HG03520 (cell line): Measurements from ENCODE around the gene NALCN.

Experiments used
- ATAC-seq: cut with Tn5 transposase; IDR thresholded peaks from one replicate; pipeline ENCODE4 v1.9.1; 2021; ENCODE audit warnings: mild to moderate bottlenecking, moderate library complexity; ENCODE audit not compliant: unreplicated experiment

The NALCN gene

DNA sequence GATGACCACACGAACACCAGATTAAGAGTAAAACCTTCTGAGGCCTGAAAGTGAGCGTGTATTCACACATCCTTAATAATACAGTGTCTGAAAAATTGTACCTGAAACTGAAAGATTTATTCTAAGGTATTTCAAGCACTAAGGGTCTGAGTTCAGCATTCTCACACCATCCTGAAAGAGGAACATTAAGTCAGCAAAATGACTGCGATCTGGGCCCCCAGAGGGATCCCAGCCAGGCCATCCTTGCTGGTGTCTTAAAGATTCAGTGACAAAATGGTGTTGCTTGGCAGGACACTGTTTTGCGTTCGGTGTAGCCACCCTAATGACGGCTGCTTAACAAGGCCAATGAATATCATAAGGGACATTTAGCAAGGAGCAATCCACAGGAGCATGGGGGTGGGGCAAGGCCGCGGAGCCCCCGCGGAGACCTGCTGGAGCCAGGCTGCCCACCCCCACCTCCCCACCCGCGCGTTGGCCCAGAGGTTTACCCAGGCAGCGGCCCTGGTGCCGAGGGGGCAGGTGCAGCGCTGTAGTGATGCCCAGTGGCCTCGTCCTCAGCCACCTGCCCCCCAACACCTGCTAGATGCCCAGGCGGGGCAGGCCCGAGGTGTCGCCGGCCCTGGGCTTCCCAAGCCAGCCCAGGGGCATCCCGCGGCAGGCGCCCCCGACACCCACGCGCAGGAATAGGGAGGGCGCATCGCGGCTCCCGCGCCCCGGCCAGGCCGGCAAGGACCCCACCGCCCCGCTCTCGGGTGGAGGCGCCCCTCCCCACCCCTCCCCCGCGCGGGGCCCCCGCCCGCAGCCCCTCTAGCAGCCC lies 742 bp downstream of the NALCN start:
- ATAC-seq: peak; percentile 43

GRCh38 chr13:101412076-101412475 lies 4.2 kb downstream of the NALCN start:
- ATAC-seq: no peak

GRCh38 chr13:101408992-101409656 lies 7.2 kb downstream of the NALCN start:
- no peak for ATAC-seq

DNA sequence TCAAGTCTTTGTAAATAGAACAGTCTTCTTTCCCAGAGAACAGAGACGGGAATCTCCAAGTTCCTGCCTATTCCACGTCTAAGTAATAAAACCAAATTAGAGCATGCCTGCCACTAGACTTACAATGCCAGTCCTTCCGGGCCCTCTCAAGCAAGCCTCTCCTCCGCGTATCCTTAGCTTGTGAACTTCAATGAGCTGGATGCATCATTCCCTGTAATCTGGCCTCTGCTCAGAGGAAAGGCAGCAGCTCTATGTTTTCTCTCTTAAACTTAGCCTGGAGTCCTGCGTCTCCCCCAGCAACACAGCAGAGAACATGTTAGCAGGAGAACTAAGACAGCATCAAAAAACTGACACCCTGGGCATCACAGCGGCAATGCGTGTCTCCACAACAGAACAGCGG lies 8.2 kb downstream of the NALCN start:
- ATAC-seq: no peak

DNA sequence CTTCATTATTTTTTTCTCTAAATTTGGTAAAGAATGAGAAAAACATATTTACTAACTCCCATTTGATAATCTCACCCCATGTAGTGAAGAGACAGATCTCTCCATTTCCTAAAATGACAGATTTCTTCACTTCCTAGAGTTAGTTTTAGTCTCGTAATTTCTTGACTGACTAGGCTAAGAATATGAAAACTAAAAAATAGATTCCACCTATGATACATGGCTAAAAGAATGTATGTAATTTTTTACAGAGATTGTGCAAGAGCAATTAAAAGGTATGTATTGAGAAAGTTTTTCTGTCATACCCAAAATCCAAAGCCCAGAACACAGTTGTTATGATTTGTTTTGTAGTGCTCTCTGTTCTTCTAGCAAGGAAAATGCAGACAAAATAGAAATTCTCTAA lies 9.5 kb downstream of the NALCN start:
- ATAC-seq: no peak

- no peak for ATAC-seq
Observed at GRCh38 chr13:101401196-101401595, 15.1 kb downstream of the NALCN start.

DNA sequence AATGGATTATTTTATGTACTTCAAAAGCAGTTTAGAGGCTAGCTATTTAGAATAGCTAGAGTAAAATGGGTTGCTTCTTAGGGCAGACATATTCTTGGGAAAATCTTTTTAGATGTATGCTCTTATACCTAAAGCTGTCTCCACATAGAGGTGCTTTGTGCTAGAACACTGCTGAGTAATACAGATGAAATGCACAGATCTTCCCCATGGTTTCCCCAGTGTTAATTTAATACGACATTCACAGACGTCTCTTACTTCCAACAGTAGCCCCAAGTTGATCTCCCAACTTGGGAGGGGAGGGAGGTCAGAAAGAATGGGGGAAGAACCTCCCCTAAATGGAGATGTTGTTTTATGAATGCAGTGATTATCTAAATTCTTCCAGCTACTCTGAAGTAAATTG lies 16.9 kb downstream of the NALCN start:
- ATAC-seq: no peak

GRCh38 chr13:101398920-101399319 lies 17.4 kb downstream of the NALCN start:
- no peak for ATAC-seq

DNA sequence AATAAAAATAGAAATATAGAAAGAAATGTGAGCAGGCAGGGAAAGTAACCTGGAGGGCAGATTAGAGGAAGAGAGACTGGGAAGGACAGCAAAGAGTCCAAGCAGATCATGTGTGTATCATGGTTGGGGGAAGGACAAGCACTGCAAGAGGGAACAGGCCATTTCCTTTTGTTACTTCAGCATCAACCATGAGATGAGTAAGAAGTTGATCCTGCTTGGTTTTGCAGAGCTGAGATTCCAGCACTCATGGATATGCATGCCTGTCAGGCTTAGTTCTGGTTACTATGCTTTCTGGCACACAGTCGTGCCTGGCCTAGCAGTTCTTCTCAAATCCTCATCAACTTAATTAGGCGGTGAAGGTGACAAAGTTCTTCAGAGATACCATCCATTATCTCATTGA lies 18.1 kb downstream of the NALCN start:
- no peak for ATAC-seq

DNA sequence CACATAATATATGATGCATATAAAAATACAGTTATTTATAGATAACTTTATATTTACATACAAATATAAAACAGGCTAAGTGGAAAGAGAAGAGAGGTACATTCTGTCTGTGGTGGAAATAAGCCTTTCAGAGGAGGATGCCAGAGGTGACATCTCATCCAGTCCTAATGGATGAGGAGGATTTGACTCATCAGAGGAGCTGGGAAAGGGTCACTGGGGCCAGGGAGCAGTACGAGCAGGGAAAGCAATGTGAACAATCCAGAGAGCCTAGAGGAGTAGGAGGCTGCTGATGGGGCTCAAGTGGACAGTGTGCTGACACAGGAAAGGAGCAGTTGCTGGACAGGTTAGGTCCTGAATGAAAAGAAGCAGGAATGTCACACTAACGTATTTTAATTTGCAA lies 18.6 kb downstream of the NALCN start:
- no peak for ATAC-seq

GRCh38 chr13:101394605-101395004 lies 21.7 kb downstream of the NALCN start:
- ATAC-seq: no peak

DNA sequence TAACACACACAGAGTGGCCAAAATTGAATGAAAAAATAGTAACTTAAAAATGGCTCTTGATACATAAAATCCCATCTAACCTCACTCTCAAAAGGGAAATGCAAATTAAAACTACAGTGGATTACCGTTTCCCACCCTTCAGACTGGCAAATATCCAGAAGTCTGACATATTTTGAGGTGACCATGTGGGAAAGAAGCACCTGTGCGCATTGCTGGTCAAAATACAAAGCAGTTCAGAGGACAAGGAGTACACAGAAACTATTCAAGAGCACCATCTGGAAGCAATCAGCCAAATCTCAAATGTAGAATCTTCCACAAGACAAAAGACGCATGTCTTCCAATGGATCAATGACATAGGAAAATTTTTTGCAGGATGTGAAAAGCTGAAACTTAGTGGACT lies 23.2 kb downstream of the NALCN start:
- ATAC-seq: no peak

DNA sequence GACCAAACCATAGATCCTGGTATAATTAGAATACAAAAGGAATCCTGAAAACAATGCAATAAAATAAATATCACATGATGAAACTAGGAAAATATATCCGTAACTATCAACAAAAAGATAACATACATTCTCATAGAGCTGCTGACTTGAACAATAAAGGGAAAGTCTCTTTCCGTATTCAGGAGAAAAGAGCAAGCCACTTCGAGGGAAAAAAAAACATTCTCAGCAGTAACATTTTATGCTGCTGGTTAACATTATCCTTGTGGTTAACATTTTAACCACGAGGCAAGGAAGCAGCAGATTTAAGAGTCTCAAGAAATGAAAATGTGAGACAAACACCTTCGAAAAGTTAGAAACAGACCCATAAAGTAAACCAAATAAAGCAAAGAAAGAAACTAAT lies 25.8 kb downstream of the NALCN start:
- no peak for ATAC-seq

DNA sequence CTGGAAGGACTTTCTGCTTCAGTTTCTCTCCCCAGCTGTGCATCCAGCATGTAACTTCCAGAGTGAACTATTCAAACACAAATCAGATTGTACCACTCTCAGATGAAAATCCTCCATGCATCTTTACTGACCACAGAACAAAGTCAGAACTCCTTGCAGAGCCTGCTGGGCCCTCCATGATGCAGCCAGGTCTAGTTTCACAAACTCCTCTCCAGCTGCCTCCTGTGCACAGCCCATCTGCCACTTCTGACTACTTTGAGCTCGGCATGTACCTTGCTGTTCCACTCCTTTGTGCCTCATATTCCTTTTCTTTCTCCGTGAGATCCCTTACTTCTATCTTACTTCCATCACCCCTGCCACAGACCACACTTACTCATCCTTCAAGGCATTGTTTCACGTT lies 31.4 kb downstream of the NALCN start:
- ATAC-seq: no peak

DNA sequence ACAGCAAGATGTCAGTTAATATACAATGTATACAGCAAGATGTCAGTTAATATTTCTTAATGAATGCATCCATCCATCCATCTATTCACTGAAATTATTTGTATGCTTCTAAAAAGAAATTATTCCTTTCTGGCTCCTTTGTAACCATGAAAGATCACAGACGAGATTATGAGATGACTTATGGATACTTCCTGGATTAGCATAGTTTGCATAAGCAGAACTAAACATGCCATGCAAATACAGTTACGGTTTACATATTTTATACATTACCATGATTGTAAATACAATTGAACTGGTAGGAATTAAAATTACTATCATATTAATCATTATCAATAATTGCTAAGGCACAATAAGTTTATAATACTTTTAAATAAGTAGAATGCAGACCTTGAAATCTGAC lies 32.7 kb downstream of the NALCN start:
- no peak for ATAC-seq

DNA sequence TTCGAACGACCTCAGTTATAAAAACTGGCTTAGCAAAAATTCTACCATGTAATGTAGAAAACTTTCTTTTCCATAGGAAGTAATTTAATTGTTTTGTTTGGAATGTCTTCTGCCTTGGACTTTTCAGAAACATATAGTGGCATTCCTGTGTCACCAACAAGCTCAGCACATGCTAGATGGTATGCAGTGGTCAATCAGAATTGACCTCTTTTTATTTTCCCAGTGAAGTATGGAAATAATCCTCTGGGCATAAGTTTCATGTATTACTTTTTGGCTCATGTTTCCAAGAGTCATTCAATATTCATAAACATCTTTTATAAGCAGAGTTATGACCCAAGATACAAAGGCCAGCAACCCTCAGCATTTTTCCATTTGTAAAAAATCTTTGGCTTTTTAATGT lies 33.6 kb downstream of the NALCN start:
- ATAC-seq: no peak

DNA sequence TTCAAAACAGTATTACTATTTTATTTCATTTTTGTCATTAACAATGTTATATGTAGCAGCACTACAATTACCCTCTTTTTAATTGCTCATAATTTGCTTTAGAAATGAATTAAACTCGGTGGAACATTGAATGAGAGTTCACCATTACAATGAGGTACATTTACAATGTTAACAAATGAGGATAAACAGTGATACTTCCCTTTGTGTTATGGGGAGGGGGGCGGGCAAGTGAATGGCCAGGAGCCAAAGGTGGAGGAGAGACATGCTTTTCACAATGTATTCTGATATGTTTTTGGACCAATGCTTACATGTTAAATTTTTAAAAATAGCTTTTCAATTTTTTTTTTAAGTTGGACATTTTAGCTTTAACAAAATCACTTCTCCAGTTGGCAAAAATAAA lies 34.2 kb downstream of the NALCN start:
- ATAC-seq: no peak

GRCh38 chr13:101360525-101360924 lies 55.8 kb downstream of the NALCN start:
- ATAC-seq: no peak

DNA sequence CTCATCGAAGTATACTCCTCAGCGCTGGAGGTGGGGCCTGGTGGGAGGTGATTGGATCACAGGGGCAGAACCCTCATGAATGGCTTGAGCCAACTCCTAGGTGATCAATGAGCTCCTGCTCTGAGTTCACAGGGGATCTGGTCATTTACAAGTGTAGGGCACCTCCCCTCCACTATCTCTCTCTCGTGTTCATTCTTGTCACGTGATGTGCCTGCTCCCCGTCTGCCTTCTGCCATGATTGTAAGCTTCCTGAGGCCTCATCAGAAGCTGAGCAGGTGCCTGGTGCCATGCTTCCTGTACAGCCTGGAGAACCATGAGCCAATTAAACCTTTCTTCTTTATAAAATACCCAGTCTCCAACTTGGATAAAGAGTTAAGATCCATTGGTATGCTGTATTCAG lies 61.4 kb downstream of the NALCN start:
- no peak for ATAC-seq

- no peak for ATAC-seq
Observed at GRCh38 chr13:101346942-101347728, 69.2 kb downstream of the NALCN start.

GRCh38 chr13:101346161-101346560 lies 70.1 kb downstream of the NALCN start:
- ATAC-seq: no peak
